AG09319 (cell line): ENCODE data around the gene CNTN4.

Experiments used
- DNase-seq: peaks from one replicate; pipeline ENCODE4 v3.0.0-alpha.2; 2010; ENCODE audit warnings: low read depth; ENCODE audit errors: extremely low read depth
- TF ChIP-seq, protein P1 (sequence below): IDR thresholded peaks from 2 replicates; pipeline ENCODE4 v1.5.1; 2011; ENCODE audit warnings: low read depth, mild to moderate bottlenecking, inconsistent platforms, low read length, moderate library complexity

The CNTN4 gene

DNA sequence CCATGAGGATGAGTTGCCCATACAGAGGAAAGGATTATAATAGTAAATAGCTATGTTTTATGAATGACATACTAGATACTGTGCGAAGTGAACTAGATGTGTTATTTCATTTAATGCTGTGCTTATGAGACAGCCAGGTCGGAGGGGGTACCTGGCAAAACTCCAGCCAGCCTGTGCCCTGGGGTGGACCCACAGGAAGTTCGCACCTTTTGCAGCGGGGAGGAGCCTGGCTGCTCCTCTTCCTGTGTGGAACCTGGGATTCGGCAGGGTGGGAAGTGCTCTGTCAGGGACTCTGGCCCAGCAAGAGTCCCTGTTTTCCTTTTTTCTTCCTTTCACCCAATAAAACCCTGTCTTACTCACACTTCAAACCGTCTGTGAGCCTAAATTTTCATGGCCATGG, 559.3 kb downstream of the CNTN4 start:
- no peak for DNase-seq
- TF ChIP-seq, protein P1, sequence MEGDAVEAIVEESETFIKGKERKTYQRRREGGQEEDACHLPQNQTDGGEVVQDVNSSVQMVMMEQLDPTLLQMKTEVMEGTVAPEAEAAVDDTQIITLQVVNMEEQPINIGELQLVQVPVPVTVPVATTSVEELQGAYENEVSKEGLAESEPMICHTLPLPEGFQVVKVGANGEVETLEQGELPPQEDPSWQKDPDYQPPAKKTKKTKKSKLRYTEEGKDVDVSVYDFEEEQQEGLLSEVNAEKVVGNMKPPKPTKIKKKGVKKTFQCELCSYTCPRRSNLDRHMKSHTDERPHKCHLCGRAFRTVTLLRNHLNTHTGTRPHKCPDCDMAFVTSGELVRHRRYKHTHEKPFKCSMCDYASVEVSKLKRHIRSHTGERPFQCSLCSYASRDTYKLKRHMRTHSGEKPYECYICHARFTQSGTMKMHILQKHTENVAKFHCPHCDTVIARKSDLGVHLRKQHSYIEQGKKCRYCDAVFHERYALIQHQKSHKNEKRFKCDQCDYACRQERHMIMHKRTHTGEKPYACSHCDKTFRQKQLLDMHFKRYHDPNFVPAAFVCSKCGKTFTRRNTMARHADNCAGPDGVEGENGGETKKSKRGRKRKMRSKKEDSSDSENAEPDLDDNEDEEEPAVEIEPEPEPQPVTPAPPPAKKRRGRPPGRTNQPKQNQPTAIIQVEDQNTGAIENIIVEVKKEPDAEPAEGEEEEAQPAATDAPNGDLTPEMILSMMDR = no peak

DNA sequence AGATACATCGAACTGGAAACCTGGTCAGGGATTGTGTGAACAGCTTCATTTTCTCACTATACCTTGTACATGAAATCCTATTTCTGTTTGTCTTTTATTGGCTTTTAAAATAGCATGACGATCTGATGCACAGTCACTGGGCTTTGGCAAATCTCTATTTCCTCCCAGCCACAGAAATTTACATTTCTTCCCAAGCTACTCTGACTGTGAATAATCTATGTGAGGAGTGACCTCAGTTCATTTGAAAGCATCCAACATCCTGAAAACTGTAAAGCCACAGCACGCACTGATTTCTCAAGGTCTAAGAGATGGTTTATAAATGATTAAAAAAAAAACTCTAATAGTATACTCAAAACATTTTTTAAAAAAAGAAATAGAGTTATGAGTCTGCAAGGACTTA, 561.2 kb downstream of the CNTN4 start:
- TF ChIP-seq, protein P1 = no peak
- DNase-seq = no peak

DNA sequence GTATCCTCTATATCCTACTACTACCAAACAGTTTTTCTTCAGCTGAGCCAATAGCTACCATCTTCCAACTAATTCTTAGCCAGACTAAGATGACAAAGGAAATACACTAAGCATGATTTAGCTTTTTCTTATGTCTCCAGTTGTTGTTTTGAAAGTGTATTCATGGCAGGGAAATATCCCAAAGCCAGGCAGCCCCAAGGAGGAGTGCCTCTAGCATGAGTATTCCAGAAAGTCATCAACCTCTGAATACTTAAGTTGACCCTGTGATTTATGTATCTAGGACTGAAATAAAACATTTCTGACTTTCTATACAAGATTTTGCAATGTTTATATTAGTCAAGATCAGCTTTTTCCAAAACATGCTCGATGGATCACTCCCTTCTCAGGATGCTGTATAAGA, 562.4 kb downstream of the CNTN4 start:
- DNase-seq = no peak
- TF ChIP-seq, protein P1 = no peak

DNA sequence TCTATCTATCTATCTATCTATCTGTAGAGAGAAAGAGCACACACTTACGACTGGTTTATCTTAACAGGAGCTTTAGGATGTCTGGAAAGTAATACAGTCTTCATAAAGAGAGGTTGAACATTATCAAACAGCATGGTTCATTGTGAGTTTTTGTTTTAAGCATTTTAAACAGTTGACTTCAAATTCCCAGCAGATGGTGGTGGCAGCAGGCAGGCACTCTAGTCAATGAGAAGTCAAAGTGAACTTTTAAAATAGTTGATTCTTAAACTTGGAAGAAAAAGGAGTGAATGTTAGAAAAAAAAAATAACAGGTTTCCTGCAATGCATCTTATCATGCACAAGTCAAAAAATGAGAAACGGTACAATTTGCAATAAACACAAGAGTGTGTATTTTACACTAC, 578.8 kb downstream of the CNTN4 start:
- no peak for DNase-seq
- TF ChIP-seq, protein P1 = no peak

DNA sequence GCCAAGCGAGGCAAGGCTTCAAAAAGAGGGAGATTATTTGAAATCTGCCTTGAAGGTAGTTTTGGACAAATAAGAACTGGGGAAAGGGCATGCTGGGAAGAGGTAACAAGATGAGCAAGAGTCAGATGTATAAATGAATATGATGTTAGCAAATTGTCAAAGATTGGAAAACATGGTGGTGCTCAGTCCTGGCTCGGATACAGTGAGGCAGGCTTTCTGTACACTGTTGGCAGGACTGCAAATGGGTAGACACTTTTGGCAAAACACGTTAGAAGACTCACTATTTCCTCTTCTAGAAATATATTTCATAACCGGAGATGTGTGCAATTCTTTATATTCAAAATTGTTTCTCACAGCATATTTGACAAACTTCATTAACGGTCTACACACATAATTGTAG, 581.6 kb downstream of the CNTN4 start:
- TF ChIP-seq, protein P1 = no peak
- DNase-seq = no peak

DNA sequence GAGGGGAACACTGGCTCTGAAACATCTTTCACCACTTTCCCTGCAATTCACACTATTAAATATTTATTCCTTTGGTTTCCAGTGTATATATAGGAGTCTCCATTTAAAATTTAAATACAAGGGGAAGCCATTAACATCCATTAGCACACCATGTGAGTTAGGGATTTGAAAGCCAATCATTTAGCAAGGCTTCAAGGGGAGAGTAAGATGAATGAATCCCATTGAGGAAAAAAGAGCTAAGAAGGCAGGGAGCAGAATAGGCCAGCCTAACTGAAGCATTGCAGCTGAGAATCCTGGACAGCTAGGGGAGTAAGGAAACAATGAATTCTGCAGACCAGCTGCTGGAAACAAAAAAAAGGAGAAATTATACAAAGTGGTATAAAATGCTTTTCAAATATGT, 585.4 kb downstream of the CNTN4 start:
- TF ChIP-seq, protein P1 = no peak
- DNase-seq = no peak

DNA sequence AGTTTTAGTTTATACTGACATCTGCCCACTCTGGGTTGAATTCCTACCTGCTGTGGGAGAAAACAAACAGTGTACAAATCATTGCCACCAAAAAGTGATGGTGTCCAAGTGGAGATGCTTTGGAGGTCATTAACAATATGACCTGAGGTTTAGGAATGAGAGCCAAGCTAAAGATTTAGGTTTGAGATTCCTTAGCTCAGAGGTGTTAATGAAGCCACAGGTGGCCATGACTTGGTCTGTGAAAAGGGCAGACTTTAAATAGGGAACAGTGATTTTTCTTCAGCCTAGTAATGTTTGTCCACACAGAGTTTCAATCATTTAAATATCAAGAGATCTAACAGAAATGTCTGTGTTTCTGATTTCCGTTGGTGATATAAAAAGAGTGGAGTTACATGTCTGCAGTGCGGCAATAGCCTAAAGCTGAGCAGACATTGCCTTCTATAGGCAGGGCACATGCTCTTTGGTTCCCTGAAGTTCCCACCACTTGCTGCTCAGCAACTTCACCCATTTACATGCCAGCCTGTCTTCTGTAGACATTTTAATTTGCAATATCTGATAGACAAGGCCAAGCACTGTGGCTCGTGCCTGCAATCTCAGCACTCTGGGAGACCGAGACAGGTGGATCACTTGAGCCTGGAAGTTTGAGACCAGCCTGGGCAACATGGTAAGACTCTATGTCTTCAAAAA, 588.3 kb downstream of the CNTN4 start:
- no peak for DNase-seq
- TF ChIP-seq, protein P1 = no peak
